HG03039 (cell line): ENCODE measurements around the gene FAHD2A.
"Not testable (repeated sequence)": the region's sequence is repeated elsewhere in the genome, so short reads cannot be mapped to it uniquely, and the experiment has no call there.

Source experiments
- ATAC-seq: cut with Tn5 transposase; IDR thresholded peaks from one replicate; pipeline ENCODE4 v1.9.1; 2021; ENCODE audit warnings: mild to moderate bottlenecking, moderate library complexity; ENCODE audit not compliant: unreplicated experiment

The FAHD2A gene

DNA sequence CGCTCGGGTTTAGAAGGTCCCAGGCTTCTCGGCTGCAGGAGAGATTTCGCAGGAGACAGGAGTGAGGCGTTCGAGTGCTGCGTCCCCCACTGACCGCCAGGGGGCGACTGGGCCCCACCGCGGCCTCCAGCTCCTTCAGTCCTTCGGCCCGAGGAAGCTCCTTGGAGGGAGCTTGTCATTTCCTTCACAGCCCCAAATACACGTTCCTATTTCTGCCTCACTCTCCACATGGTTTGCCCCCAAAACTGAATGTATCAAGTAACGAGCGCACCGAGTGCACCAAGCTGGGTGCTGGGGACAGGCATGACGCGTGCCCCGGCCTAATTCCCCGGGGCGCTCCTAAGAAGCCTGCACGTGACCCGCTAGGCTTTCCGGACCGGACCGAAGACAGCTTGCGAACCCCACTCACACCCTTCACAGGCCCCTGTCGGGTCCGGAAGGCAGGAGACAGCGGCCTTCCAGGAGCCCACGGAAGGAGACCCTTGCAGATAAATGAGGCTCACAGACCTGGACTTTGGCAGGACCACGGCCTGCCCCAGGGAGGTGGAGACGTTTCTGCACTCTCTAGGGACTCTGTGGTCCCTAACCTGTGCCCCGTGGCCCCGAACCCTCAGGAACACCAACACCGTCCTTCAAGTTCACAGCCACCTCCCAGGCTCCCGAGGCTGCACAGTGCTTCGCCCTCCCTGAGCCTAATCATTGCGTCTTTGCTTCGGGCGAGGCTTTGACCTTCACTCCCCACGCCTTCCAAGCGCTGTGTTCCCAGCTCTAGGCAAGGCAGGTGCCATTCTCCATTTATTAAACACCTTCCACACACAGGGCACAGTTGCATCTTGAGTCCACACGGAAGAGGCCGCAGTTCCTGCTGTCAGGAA, 13.0 kb upstream of the FAHD2A start:
- ATAC-seq: no peak

DNA sequence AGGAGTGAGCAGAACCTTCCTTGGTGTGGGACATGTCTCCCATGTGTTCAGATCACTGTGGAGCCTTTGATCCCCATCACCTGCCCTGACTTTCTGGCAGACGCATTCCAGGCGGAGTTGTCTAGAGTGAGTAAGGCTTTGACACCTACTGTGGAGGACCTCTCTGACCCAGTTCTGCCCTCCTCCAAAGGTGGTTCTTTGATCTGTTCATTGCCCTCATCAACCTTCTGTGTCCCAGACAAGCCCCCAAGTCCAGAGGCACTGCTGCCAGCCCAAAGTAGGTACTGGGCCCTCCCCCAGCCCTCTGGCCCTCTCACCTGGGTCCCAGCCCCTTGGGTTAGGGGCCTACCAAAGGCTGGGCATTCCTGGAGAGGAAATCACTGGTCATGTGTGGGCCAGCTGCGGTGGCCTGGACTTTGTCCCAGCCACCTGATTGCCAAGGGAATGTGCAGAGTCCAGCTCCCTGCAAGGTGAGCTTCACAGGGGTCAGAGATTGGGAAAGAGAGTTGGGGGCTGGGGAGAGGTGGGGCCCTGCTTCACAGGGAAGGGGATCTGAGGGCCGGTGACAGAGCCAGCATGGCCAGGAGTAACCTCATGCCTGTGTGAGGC, 12.1 kb upstream of the FAHD2A start:
- ATAC-seq: no peak

DNA sequence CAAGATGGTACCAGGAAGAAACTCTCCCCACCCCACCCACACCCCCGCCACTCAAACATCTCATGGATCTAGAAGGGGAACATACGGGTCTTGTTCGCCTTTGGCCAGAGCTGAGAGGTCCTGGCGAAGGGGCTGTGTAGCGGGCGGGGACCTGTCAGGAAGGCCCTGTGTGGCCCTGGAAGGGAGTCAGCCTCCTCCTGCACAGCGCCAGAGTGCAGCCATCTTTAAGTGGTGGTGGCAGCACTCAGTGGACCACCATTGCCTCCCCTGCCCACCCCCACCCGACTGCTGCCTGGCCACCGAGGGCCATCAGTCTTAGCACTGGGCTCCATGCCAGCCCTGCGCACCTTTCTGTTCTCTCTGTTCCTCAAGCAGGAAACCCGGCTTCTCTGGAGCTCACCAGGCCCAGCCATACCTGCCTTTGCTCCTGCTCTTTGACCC, 11.6 kb upstream of the FAHD2A start:
- ATAC-seq: no peak

DNA sequence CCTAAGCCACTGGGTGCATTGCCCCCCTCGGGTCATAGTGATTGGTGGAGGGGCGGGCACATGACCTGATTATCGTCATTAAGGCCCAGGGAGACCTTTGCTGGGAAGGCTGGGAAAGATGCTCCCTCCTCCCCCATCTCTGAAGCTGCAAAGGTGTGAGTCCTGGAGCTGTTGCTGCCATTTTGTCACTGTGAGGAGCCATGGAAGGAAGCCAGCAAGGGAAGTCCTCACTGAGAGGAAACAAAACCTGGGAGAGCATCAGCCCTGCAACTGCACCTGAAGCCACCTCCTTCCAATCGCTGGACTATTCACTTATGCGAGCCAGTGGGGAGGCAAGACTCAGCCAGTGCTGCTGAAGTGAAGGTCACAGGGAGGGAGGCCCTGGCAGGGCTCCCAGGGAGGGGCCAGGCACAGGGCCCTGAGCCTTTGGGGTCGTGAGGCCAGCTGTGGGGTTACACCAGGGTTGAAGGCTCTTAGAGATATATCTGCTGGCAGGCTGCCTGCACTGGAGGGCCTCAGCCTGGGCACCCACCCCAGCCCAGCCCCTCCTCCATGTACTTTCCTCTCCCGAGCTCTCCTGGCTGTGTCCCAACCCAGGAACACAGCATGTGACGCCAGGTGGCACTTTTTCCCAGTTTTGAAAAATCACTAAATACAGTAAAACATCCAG, 10.7 kb upstream of the FAHD2A start:
- ATAC-seq: no peak

DNA sequence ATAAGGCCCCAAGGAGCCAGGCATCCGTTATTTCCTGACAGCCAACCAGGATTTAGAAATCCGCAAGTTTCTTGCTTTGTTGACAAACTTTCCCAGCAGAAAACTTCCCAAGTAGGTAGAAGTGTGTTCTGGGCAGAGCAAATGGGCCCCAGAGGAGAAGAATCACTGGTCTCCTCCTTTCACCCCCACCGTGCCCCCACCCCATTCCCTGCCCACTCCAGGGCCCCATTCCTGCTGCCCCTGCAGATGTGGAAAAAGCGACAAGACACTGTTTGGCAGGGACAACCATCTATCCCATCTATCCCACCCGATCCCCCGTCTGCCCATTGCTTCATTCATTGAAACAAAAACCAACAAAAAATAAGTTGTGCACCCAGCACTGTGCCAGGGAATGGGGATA, 10.2 kb upstream of the FAHD2A start:
- no peak for ATAC-seq

DNA sequence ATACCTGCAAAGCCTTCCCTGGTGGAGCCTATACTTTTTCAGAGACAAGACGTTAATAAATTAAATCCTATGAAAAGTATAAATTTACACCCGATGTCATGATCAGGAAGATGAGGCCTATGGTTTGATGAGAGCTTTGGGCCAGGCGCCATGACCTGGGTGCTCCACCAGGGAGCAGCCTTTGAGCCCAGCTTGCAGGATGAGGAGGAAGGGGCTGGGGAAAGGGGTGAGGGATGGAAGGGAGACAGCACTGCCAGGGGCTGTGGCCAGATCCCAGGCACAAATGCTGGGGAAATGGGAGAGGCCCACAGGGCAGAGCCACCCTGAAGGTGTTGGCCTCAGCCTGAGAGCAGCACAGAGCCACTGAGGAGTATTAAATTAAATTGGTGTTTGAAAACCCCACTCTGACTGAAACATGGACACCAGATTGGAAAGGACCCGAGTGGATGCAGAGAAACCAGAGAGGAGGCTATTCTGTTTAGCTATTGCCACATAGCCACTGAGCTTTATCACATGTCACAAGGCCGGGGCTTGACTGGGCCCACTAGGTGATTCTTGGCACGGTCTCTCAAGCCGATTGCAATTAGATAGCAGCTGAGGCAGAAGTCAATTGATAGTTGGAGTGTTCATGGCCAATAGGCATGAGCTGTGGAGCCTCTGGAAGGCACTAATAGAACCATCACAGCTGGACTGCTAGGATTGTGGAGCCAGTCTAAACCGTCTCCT, 9.6 kb upstream of the FAHD2A start:
- ATAC-seq: no peak

DNA sequence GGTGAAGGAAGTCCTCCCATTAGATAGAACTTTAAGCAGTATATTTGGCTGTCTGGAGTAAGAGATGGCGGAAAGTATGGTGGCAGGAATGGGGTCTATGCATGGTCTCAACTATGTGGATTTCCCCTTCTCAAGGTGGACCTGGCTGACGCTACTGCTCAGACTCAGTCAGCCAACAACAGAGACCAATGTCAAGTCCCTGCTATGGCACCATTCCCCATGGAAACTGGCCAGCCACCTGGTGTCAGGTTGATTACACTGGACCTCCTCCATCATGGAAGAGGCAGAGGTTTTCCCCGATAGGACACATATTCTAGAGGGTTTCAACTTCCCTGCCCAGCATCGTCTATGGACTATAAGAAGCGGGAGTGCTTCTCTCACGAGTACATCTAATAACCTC, 8.6 kb upstream of the FAHD2A start:
- ATAC-seq: no peak

DNA sequence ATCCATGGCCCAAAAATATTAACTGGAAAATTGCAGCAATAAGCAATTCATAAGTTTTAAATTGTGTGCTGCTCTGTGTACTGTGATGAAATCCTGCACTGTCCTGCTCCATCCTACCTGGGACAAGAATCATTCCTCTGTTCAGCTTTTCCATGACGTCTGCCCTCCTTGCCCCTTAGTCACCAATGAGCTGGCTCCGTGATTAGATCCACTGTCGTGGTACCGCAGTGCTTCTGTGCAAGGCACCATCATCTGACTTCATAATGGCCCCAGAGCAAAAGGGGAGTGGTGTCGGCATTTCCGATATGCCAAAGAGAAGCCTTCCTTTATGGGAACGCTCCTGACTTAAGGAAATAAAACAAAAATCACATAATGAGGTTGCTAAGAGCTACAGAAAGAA, 3.4 kb upstream of the FAHD2A start:
- no peak for ATAC-seq

DNA sequence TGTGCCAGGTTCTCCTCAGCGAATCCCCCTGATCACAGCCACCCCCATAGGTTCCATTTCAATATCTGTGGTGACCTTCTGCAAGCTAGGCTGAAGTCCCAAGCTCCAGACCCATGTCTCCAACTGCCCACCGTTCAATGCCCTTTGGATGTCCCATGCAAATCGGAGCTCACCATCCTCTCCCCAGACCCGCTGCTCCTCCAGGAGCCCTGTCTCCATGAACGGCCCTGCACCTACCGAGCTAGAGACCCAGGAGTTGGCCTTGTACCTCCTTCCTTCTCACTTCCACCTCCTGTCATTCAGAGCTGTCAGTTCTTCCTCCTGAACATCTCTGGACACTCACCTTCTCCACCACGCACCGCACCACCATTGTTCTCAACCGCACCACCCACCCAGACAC, 1.0 kb upstream of the FAHD2A start:
- ATAC-seq: no peak

DNA sequence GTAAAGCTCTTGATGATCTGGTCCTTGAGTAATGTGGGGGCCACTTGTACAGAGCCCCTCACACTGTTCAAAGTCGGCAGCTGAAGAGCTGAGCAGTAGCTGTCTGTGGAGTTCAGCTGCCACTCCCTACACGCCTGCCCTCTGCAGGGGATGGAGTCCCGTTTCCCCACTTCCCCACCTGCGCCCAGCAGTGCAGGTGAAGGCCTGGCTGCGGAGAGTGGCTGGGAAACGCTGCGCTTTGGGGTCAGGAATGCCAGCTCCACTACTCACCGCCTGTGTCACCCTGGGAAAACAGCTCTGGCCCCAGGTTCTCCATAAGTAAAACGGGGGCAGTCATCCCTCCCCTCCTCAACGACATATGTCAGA, 521 bp upstream of the FAHD2A start:
- ATAC-seq: not testable (repeated sequence)

DNA sequence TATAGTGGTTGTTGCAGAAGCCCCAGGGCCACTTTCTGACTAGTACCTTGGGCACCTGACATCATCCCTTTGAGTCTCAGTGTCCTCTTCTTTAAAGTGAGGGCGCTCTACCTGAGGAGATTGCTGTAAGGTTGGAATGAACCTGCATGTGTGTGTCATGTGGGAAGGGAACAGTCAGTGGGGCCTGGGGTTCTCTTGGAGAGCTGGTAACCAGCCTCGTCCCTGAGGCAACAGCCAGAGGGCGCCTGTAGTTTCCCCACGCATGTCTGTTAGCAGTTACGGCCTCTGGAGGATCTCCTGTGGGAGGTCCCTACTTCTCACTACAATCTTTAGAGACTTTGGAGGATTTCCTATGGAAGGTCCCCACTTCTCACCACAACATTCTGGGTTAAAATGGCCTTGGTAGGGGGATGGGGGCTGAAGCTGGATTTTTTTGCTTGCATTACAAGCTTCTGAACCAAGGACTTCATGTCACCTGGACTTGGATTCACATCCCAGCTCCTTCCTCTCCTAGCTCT, 755 bp downstream of the FAHD2A start:
- ATAC-seq: peak; percentile 34

DNA sequence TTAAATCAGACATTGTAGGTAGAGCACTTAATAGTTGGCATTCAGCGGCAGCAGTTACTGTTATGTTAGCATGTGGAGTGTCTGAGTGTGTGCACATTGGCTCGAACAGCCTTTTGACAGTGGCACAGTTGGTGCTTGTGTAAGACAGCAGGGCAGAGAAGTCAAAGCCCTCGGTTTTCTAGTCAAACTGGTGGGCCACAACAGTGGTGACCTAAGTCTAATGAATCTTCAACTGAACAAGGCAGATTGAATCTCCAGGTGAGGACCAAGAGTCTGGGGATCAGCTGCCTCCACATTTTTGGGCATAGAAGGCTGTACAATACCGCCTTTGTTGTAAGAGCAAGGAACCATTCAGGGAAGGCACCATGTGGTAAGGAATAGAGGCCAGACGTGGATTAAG, 1.3 kb downstream of the FAHD2A start:
- not testable (repeated sequence) for ATAC-seq

DNA sequence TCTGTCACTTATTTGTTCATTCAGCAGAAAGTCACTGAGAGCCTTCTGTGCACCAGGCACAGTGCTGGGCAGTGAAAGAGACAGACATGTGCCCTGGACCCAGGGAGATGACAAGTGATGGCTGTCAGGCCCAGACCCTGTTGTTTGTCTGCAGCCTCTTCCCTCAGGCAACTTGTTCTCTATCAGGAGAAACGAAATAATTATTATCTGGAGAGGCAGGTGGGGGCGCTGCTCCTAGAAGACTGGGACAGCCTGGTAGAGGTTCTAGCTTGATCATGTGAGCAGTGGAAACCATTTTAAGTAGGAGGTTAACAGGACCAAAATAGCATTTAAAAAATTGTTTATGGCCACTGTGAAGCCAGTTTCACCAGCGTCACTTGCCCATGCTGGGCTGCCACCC, 2.2 kb downstream of the FAHD2A start:
- ATAC-seq: not testable (repeated sequence)

DNA sequence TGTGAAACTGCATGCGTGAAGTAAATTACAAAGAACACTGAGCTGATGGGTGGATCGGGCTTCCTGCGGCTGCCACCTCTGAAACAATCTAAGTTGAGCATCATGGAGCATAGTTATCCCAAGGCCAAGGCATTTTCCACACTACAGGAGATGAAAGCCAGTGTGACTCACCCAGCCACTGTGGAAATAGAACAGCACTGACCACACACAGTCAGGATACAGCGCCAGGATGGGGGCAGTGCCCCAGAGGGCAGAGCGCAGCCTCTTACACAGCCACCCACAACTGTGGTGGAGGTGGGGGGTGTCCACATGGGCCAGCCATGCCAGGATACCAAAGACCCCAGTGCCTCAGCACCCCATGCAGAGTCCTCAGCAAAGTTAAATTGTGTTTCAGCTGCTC, 8.7 kb downstream of the FAHD2A start:
- not testable (repeated sequence) for ATAC-seq

DNA sequence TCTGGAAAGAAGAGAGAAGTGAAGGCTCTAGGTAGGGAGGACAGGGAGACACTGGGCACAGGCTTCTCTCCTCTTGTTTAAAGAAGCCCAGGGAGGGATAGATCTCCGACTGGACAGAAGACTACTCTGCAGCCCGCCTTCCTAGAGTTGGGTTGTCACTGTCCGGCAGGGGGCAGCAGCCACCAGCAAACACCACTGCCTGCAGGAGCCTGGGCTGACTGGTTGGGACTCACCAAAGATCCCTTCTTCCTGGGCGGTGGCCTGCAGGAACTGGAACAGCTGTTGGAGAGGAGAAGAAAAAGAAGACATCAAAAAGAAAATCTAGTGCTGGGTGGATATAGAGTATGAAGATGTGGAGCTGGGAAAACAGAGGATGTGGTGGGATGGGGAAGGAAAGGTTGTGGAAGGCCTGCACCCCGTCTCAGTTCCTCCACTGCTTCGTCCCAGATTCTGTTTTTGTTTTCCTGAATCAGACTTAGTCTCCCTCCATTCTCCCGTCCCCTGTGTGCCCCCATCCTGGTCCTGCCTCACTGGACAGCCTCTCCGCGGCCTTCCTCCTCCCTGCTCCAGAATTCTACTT, 11.6 kb downstream of the FAHD2A start:
- ATAC-seq: peak; percentile 66

DNA sequence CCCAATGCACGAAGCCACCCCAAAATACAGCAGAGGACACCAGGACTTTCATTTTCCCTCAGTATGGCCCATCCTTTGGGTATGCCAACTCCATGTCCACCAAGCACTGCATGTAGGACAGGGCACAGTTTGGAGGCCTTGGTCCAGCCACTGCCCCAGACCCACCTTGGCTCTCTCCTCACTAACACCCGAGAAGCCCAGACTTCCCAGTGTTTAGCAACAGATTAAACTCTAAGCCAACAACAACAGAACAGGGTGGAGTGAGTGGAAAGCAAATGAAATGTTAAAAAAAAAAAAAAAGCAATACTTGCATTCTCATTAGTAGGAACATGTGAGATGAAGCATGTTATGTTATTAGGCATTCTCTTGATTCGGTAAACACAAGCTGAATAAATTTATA, 12.6 kb downstream of the FAHD2A start:
- not testable (repeated sequence) for ATAC-seq

DNA sequence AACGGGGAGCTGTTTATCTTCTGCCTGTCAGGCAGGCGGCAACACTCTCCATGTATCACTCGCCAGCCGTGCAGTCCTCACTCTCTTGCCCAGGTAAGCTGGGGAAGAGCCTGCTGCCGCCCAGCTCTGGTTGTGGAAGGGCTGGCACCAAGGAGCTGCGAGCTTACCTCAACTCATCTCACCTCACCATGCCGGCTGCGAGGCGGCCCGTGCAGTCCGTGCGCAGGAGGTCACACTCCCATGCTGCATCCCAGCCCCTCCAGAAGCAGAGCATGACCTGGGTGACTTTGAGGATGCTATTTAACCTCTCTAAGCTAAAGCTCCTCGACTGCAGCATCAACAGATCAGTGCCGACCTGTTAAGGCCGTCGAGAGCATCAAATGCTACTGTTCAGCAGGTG, 13.1 kb downstream of the FAHD2A start:
- not testable (repeated sequence) for ATAC-seq

DNA sequence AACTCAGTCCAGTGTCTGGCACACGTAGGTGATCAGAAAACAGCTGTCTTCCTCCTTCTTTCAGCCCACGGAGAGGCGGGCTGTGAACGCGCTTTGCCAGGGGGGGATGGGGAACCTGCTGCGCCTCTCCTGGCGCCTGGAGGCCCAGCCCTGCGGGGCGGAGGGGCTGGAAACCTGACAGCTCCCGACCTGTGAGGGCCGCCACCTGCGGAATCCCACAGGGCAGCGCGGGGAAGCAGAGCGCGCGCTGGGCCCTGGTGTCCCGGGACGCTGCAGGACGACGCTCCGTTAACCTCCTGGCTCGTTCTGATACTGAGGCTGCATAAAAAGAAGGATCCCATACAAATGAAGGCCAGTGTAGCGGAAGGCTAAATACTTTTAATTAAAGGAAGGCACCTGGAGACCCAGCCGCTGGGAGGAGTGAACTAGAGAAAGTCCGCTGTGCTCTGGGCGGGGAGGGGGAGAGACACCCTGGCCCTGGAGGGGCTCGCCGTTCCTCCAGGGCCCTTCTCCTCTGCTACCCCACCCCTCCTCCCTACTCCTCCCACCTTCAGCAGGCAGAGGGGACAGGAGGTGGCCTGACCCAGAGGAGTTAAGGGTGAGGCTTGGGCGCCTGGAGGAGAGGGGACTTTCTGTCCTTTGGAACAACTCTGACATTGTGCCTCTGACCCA, 24.8 kb downstream of the FAHD2A start:
- ATAC-seq: not testable (repeated sequence)

DNA sequence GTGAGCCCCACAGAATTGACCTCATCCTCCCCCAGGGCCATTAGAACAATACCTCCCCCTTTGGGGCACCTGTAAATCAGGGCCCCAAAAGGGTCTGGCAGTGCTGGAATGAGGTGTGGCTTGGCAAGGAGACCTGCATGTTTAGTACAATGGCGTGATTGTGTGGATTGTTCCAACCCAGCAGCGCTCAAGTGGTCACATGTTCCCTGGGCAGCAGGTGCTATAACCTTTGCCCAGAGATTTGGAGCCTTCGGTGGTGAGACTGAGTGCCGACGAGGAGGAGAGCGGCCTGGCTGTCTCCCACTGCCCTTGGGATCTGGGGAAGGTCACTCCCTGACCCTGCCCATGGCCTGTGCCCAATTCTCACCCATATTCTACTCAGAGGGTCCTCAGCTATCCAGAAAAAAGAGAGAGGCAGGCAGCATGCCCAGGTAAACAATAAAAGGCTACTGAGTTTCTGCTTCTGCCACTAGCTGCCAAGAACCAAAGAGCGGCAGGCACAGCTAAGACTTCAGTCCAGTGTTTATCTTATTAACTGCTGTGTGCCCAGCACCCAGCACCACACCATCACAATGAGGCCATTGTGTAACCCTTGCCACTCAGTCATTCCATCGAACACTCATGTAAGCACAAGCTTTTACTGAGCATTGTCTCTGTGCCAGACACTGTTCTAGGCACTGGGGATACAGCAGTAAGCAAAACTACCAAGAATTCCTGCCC, 27.4 kb downstream of the FAHD2A start:
- ATAC-seq: not testable (repeated sequence)
